GM12801 (cell line): ENCODE measurements around the gene PLD1.

ENCODE experiments used
- CTCF ChIP-seq: IDR thresholded peaks from one replicate; pipeline ENCODE4 v1.5.1; 2011; ENCODE audit warnings: control low read depth; ENCODE audit not compliant: insufficient read length; ENCODE audit errors: extremely low read depth

The PLD1 gene

GRCh38 chr3:171606151-171606751, 204.0 kb downstream of the PLD1 start:
- TF ChIP-seq CTCF: no peak

- TF ChIP-seq CTCF: no peak
Measured at GRCh38 chr3:171604370-171604769, 205.9 kb downstream of the PLD1 start.

- no peak for TF ChIP-seq CTCF
Measured at GRCh38 chr3:171602072-171602471, 208.2 kb downstream of the PLD1 start.

GRCh38 chr3:171600030-171600429, 210.3 kb downstream of the PLD1 start:
- TF ChIP-seq CTCF: no peak

GRCh38 chr3:171598990-171599389, 211.3 kb downstream of the PLD1 start:
- TF ChIP-seq CTCF: no peak

GRCh38 chr3:171592786-171593185, 217.5 kb downstream of the PLD1 start:
- TF ChIP-seq CTCF: no peak

GRCh38 chr3:171591070-171591469, 219.2 kb downstream of the PLD1 start:
- TF ChIP-seq CTCF: no peak

- TF ChIP-seq CTCF: no peak
Measured at GRCh38 chr3:171586274-171586673, 224.0 kb downstream of the PLD1 start.
